Liver (tissue), 9 donors: Measurements from ENCODE around the gene UNC13B. TPM values are rescaled to one million over a fixed set of nuclear protein-coding genes. Genes with fewer than 3 reads are reported as not detected.

Source experiments
- DNase-seq: peaks from one replicate; pipeline ENCODE4 v3.0.0-alpha.2; 2017; ENCODE audit warnings: low spot score
- H3K27ac ChIP-seq, 2 donors: one replicate each; pipeline ENCODE4 v1.7.0; 2013; ENCODE audit warnings: inconsistent platforms in 2 of 2, low read length in 2 of 2, control low read depth in 1 of 2, low read depth in 1 of 2, mild to moderate bottlenecking in 1 of 2
- H3K27me3 ChIP-seq, 4 donors: one replicate each; pipeline versions ENCODE4 v1.6.1 to v1.7.0; 2013; ENCODE audit warnings: low read length in 3 of 4, inconsistent platforms in 1 of 4, mild to moderate bottlenecking in 1 of 4, moderate library complexity in 1 of 4; ENCODE audit not compliant: control insufficient read depth in 4 of 4, insufficient read depth in 4 of 4
- H3K36me3 ChIP-seq, 4 donors: one replicate each; pipeline versions ENCODE4 v1.6.1 to v1.7.0; 2013; ENCODE audit warnings: low read length in 3 of 4, mild to moderate bottlenecking in 3 of 4, low read depth in 1 of 4, moderate library complexity in 1 of 4; ENCODE audit not compliant: control insufficient read depth in 4 of 4, insufficient read depth in 3 of 4
- H3K4me1 ChIP-seq, 4 donors: one replicate each; pipeline versions ENCODE4 v1.6.1 to v1.7.0; 2013; ENCODE audit warnings: low read length in 3 of 4, mild to moderate bottlenecking in 3 of 4, moderate library complexity in 1 of 4; ENCODE audit not compliant: control insufficient read depth in 4 of 4, insufficient read depth in 4 of 4
- H3K4me3 ChIP-seq, 3 donors: one replicate each; pipeline versions ENCODE4 v1.6.1 to v1.7.0; 2013; ENCODE audit warnings: low read length in 3 of 3, control low read depth in 1 of 3, low read depth in 1 of 3, mild to moderate bottlenecking in 1 of 3
- H3K9ac ChIP-seq, 2 donors: one replicate each; pipeline ENCODE4 v1.7.0; 2013; ENCODE audit warnings: low read length in 2 of 2, mild to moderate bottlenecking in 2 of 2, moderate library complexity in 2 of 2, control low read depth in 1 of 2, low read depth in 1 of 2
- H3K9me3 ChIP-seq, 4 donors: one replicate each; pipeline versions ENCODE4 v1.6.1 to v1.7.0; 2013; ENCODE audit warnings: low read length in 3 of 4; ENCODE audit not compliant: control insufficient read depth in 4 of 4
- ATF3 ChIP-seq: IDR thresholded peaks from 2 replicates; pipeline ENCODE4 v1.6.1; 2016; ENCODE audit warnings: antibody characterized with exemption
- CTCF ChIP-seq: fragments of 150-350 bp; IDR thresholded peaks from 2 replicates; pipeline ENCODE4 v1.5.1; 2017; ENCODE audit warnings: improper control_type of control experiment, low read depth, low read length; ENCODE audit not compliant: missing input control
- EGR1 ChIP-seq, 2 donors: IDR thresholded peaks; 2 replicates each; pipeline ENCODE4 v1.6.1; 2016 to 2018; ENCODE audit warnings: antibody characterized with exemption in 2 of 2, low read depth in 2 of 2
- FOXA1 ChIP-seq: IDR thresholded peaks from 2 replicates; pipeline ENCODE4 v1.6.1; 2016; ENCODE audit warnings: antibody characterized with exemption
- FOXA2 ChIP-seq: IDR thresholded peaks from 2 replicates; pipeline ENCODE4 v1.6.1; 2016; ENCODE audit warnings: antibody characterized with exemption
- GABPA ChIP-seq, 2 donors: IDR thresholded peaks in 1 of 2; conservative IDR thresholded peaks in 1 of 2; 2 replicates each; pipeline ENCODE4 v1.6.1; 2016; ENCODE audit warnings: antibody characterized with exemption in 2 of 2, mild to moderate bottlenecking in 1 of 2, moderate library complexity in 1 of 2
- HNF4A ChIP-seq, 2 donors: conservative IDR thresholded peaks; 2 replicates each; pipeline ENCODE4 v1.6.1; 2016; ENCODE audit warnings: antibody characterized with exemption in 2 of 2, mild to moderate bottlenecking in 2 of 2
- HNF4G ChIP-seq: IDR thresholded peaks from 2 replicates; pipeline ENCODE4 v1.6.1; 2016; ENCODE audit warnings: antibody characterized with exemption
- JUND ChIP-seq, 2 donors: IDR thresholded peaks; 2 replicates each; pipeline ENCODE4 v1.6.1; 2016; ENCODE audit warnings: antibody characterized with exemption in 2 of 2
- MAX ChIP-seq: IDR thresholded peaks from 2 replicates; pipeline ENCODE4 v1.6.1; 2016; ENCODE audit warnings: antibody characterized with exemption
- NR2F2 ChIP-seq: IDR thresholded peaks from 2 replicates; pipeline ENCODE4 v1.6.1; 2016; ENCODE audit warnings: antibody characterized with exemption
- RAD21 ChIP-seq, 2 donors: IDR thresholded peaks; 2 replicates each; pipeline ENCODE4 v1.6.1; 2016; ENCODE audit warnings: antibody characterized with exemption in 2 of 2, mild to moderate bottlenecking in 2 of 2
- REST ChIP-seq: IDR thresholded peaks from 2 replicates; pipeline ENCODE4 v1.6.1; 2016; ENCODE audit warnings: antibody characterized with exemption, mild to moderate bottlenecking
- RXRA ChIP-seq, 2 donors: IDR thresholded peaks; 2 replicates each; pipeline ENCODE4 v1.6.1; 2017 to 2018; ENCODE audit warnings: antibody characterized with exemption in 2 of 2, mild to moderate bottlenecking in 1 of 2
- SP1 ChIP-seq: IDR thresholded peaks from 2 replicates; pipeline ENCODE4 v1.6.1; 2018; ENCODE audit warnings: antibody characterized with exemption, mild to moderate bottlenecking
- TAF1 ChIP-seq: conservative IDR thresholded peaks from 2 replicates; pipeline ENCODE4 v1.6.1; 2016; ENCODE audit warnings: antibody characterized with exemption, mild to moderate bottlenecking
- YY1 ChIP-seq: IDR thresholded peaks from 2 replicates; pipeline ENCODE4 v1.6.1; 2016; ENCODE audit warnings: antibody characterized with exemption, mild to moderate bottlenecking
- ZBTB33 ChIP-seq: IDR thresholded peaks from 2 replicates; pipeline ENCODE4 v1.6.1; 2016; ENCODE audit warnings: antibody characterized with exemption
- WGBS: extraction: QIAGEN DNeasy Blood & Tissue Kit; methylation state at CpG from one replicate; pipeline ENCODE4 v1.1.7; 2013; 5-methylcytosine and 5-hydroxymethylcytosine counted together
- polyA plus RNA-seq, 2 donors: library from polyadenylated mRNA; stranded (reverse) in 1 of 2; unstranded in 1 of 2; fragments of 200-250 nt in 1 of 2; fragments of >200 nt in 1 of 2; fragmentation: Nextera tagmentation in 1 of 2; extraction: Ambion mirVana in 1 of 2; gene quantifications; one replicate each; pipeline versions ENCODE4 v1.2.1 to v1.2.3, GENCODE V29; 2013 to 2015
- total RNA-seq, 2 donors: library from RNA; depleted of rRNA; stranded (reverse); fragments of >200 nt; gene quantifications; one replicate each; pipeline ENCODE4 v1.2.3, GENCODE V29; 2014
- donor health status: healthy.
- donor health status: healthy.
- donor health status: healthy.
- donor health status: healthy.
- donor health status: healthy.

The UNC13B gene
- total and polyA plus RNA-seq, 4 donors = 5.5 to 25.7 (median 11.9) TPM

- no peaks in the 10 kb centered on the region for H3K36me3 ChIP-seq
- no peak overlapping the region for H3K27ac ChIP-seq
Observed at GRCh38 chr9:35349287-35349990, 187.6 kb downstream of the UNC13B start.

More at GRCh38 chr9:35349287-35349990, 187.6 kb downstream of the UNC13B start:
- TF ChIP-seq HNF4G (no peak), FOXA1 (no peak), CTCF (no peak), ZBTB33 (no peak), TAF1 (no peak), HNF4A (conservative IDR thresholded peaks at IDR 0.05) (no peak), FOXA2 (no peak), GABPA (IDR thresholded peaks at IDR 0.05 in 1 of 2, conservative IDR thresholded peaks at IDR 0.05 in 1 of 2) (no peak), ATF3 (no peak), YY1 (no peak), RXRA (IDR thresholded peaks at IDR 0.05) (no peak), JUND (IDR thresholded peaks at IDR 0.05) (no peak), EGR1 (IDR thresholded peaks at IDR 0.05; ENCODE audit: low read depth in 2 of 2) (no peak), SP1 (no peak), NR2F2 (no peak), REST (no peak), MAX (no peak), RAD21 (IDR thresholded peaks at IDR 0.05) (no peak)
- WGBS = 89% methylated on average over 3 of the region's 3 CpGs
- no peaks in the 10 kb centered on the region for H3K27me3 ChIP-seq
- peaks cover 6 to 18% (median 17%) of the 10 kb centered on the region in 4 donors for H3K4me1 ChIP-seq
- H3K9ac ChIP-seq = no peak overlapping the region
- no peak overlapping the region for H3K4me3 ChIP-seq
- H3K9me3 ChIP-seq = no peaks in the 10 kb centered on the region
- DNase-seq = no peak
